Superior temporal gyrus (tissue), 1 donor: ENCODE data around the gene F13B.
"Not testable (repeated sequence)": the region's sequence is repeated elsewhere in the genome, so short reads cannot be mapped to it uniquely, and the experiment has no call there.

Source experiments
- DNase-seq: peaks from one replicate; pipeline ENCODE4 v3.0.0-alpha.2; 2016; ENCODE audit errors: extremely low spot score

Gene F13B

DNA sequence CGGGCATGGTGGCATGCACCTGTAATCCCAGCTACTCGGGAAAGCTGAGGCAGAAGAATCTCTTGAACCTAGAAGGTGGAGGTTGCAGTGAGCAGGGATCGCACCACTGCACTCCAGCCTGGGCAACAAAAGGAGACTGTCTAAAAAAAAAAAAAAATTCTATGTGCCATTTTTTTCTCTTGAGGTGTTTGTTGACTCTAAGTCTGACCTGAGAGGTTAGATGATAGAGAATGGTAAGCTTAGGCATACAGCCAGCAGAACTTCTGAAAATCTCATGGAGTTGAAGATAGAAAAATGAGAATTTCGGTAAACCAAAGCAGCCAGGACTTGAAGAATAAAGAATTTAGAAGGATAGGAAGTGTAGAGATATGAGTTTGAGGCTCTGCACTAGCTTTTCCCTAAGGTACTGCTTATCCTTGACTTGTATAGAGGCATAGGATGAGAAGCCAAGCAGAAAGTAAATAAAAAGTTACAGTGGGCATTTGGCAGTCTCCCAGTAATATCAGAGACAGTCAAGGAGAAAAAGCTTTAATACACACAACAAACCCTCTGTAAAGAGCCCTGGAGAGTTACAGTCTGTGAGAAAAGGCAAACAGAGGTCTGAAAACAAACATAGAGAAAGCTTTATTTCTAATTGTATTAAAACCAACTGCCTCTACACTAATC is 24.3 kb downstream of the F13B start:
- no peak for DNase-seq

- no peak for DNase-seq
These were observed 25.3 kb downstream of the F13B start for GRCh38 chr1:197041486-197042353.

GRCh38 chr1:197036861-197037260 is 30.2 kb downstream of the F13B start:
- no peak for DNase-seq

GRCh38 chr1:197034631-197035339 is 32.3 kb downstream of the F13B start:
- DNase-seq, result not testable (repeated sequence)

GRCh38 chr1:197029749-197030148 is 37.3 kb downstream of the F13B start:
- DNase-seq, result no peak

DNA sequence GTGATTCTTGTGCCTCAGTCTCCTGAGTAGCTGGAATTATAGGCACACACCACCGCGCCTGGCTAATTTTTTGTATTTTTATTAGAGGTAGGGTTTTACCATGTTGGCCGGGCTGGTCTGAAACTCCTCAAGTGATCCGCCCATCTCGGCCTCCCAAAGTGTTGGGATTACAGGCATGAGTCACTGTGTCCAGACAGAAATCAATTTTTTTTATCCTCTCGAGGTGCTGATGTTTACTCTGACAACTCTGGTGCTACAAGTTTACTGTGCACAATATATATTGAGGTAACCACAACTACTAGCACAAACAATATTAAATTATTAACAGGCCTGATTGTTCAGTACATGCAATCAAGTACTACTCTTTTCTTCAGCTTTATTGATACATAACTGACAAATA is 39.7 kb downstream of the F13B start:
- no peak for DNase-seq

- no peak for DNase-seq
These were observed 42.6 kb downstream of the F13B start for GRCh38 chr1:197024460-197024859.

DNA sequence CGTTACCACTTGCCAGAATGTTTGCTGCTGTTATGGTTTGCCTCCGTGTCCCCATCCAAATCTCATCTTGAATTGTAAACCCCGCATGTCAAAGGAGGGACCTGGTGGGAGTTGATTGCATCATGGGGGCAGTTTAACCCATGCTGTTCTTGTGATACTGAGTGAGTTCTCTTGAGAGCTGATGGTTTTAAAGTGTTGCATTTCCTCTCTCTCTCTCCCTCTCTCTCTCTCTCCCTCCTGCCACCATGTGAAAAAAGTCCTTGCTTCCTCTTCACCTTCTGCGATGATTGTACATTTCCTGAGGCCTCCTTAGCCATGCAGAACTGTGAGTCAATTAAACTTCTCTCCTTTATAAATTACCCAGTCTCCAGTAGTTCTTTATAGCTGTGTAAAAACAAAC is 45.3 kb downstream of the F13B start:
- no peak for DNase-seq

DNA sequence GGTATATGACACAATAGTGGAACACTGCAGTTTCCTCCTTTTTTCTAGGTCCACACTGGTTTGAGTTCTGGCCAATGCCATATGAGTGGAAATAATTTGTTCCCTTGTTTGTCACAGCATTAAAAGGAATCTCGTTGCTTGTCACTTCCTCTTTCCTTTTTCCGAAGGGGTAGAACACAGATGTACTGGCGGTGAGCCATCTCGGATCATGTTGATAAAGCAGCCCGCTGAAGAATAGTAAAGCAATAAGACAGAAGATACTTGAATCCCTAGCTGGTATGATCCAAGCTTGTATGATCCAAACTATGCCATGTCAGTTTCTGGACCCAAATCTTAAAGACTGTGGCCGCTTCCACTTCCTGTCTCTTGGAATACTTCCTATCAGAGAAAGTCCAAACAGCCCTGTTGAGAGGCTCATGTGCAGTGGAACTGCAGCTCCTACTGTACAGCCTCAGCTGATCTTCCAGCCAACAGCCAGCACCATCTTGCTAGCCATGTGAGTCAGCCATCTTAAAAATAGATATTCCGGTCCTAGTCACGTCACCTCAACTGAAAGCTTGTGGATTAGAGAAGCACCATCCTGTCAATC is 49.4 kb downstream of the F13B start:
- no peak for DNase-seq

DNA sequence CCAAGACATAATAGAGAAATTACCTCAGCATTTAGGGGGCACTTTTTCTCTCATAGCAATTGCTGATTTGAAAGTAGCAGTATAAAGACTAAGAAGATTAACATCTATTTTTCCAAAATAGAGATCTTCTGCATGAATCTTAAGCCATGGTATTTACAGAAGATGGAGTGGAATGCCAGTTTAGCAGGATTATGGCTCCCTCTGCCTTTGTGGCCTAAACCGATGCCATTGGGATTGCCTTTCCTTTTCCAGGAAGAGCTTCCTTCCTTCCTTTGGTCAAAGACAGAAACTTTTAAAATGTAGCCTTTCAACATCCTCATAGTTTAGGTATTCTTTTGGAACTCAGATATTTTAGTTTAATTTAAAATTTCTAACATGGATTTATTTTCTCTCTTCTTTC is 50.3 kb downstream of the F13B start:
- no peak for DNase-seq

DNA sequence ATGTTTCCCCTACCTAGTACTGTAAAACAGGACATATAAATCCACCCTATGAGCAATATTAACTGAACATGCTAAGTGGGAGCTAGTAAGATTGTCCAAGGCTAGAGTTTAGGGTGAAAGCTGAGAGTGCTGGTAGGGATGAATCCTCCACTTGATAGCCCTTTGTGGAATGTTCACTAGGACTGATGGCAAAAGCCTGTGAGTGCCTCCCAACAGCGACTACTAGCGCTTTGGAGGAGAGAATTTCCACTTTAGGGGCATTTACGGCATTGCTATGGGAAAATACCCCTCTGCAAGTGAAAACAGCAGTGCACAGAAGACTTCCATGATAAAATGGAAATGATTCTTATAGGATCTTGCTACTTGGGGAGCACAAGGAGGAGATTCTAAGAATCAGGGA is 53.8 kb downstream of the F13B start:
- no peak for DNase-seq

GRCh38 chr1:197011614-197012013 is 55.4 kb downstream of the F13B start:
- DNase-seq, result no peak

GRCh38 chr1:197008861-197009260 is 58.2 kb downstream of the F13B start:
- DNase-seq, result no peak

DNA sequence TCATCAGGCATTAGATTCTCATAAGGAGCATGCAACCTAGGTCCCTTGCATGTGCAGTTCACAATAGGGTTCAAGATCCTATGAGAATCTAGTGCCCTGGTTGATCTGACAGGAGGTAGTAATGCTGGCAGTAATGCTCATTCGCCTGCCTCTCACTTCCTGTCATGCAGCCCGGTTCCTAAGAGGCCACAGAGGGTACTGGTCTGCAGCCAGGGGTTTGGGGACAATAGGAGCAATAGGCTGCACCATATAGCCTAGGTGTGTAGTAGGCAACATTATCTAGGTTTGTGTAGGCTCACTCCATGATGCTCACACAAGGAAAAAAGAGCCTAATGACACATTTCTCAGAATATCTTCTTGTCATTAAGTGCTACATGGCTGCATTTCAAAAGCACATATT is 63.9 kb downstream of the F13B start:
- DNase-seq, result no peak

GRCh38 chr1:197001828-197002227 is 65.2 kb downstream of the F13B start:
- DNase-seq, result no peak

DNA sequence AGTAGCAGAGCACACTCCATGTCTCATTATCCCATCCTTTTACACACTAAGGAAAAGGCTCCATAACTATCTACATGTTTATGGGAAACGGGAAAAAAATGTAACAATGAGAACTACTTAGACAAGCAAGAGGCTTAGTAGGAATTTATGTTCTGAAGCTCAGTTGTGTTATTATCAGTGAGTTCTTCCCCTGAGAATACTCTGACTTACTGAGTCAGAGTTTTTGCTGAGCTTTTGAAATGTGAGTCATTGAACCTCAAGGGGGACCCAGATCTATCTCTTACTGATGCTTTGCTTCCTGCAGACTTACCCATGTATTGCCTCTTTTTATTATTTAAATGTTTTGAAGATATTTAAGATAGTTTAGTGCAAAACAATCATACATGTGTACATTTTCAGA is 69.6 kb downstream of the F13B start:
- DNase-seq, result no peak

GRCh38 chr1:196993916-196994315 is 73.1 kb downstream of the F13B start:
- DNase-seq, result no peak

DNA sequence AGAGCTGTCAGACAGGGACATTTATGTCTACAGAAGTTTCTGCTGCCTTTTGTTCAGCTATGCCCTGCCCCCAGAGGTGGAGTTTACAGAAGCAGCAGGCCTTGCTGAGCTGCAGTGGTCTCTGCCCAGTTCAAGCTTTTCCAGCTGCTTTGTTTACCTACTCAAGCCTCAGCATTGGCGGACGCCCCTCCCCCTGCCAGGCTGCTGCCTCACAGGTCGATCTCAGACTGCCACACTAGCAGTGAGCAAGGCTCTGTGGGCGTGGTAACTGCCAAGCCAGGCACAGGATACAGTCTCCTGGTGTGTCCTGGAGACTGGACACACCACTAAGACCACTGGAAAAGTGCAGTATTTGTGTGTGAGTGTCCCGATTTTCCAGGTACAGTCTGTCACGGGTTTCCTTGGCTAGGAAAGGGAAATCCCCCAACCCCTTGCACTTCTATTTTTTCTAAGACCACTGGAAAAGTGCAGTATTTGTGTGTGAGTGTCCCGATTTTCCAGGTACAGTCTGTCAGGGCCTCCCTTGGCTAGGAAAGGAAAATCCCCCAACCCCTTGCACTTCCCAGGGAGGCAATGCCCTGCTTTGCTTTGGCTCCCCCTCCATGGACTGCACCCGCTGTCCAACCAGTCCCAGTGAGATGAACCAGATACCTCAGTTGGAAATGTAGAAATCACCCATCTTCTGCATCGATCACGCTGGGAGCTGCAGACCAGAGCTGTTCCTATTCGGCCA is 75.0 kb downstream of the F13B start:
- DNase-seq, result not testable (repeated sequence)
